IMR-90 (cell line): ENCODE data around the gene RBPJ. TPM values are rescaled to one million over a fixed set of nuclear protein-coding genes. Genes with fewer than 3 reads are reported as not detected.

Source experiments
- ATAC-seq: fragments of 200-7000 bp; cut with Tn5 transposase; 2 replicates; pipeline ENCODE4 v1.9.1; 2020; ENCODE audit warnings: low read depth, mild to moderate bottlenecking, moderate library complexity
- BruUV-seq: library from RNA; stranded (reverse); fragments of 400-500 nt; replicated peaks from 2 replicates; lab custom pipeline; 2021; lab: Mats Ljungman, UMichigan
- CTCF ChIA-PET: fragments of 300-600 bp; formaldehyde crosslinking; extraction: SDS; loops from one replicate; lab custom pipeline; 2021; ENCODE audit warnings: antibody characterized with exemption; lab: Yijun Ruan, JAX
- POLR2A ChIA-PET: fragments of 300-600 bp; sonication (Branson Sonifier 250); formaldehyde crosslinking; loops from one replicate; lab custom pipeline; 2022; ENCODE audit warnings: antibody characterized with exemption; ENCODE audit not compliant: unreplicated experiment; lab: Charles Lee
- DNase-seq: peaks from one replicate; pipeline ENCODE4 v3.0.0; 2013
- H2AFZ ChIP-seq: replicated peaks from 2 replicates; pipeline ENCODE3; 2013; ENCODE audit warnings: low read length, mild to moderate bottlenecking; ENCODE audit not compliant: poor library complexity
- H2AK5ac ChIP-seq: 2 replicates; pipeline ENCODE4 v1.6.1; 2013; ENCODE audit warnings: low read depth, low read length, inconsistent platforms
- H2AK9ac ChIP-seq: replicated peaks from 2 replicates; pipeline ENCODE3; 2013; ENCODE audit warnings: mild to moderate bottlenecking, low read depth, low read length, moderate library complexity; ENCODE audit not compliant: poor library complexity
- H2BK120ac ChIP-seq: 2 replicates; pipeline ENCODE4 v1.6.1; 2013; ENCODE audit warnings: low read depth, low read length, inconsistent platforms
- H2BK15ac ChIP-seq: 3 replicates; pipeline ENCODE4 v1.6.1; 2013; ENCODE audit warnings: low read depth, low read length, inconsistent platforms
- H2BK20ac ChIP-seq: 2 replicates; pipeline ENCODE4 v1.6.1; 2013; ENCODE audit warnings: low read depth, mild to moderate bottlenecking, inconsistent platforms, low read length, moderate library complexity
- H2BK5ac ChIP-seq: 2 replicates; pipeline ENCODE4 v1.6.1; 2013; ENCODE audit warnings: mild to moderate bottlenecking, low read depth, low read length, inconsistent platforms; ENCODE audit not compliant: poor library complexity, severe bottlenecking
- H3K14ac ChIP-seq: replicated peaks from 2 replicates; pipeline ENCODE4 v1.6.1; 2013; ENCODE audit warnings: low read depth, low read length, inconsistent platforms
- H3K18ac ChIP-seq: 2 replicates; pipeline ENCODE4 v1.6.1; 2013; ENCODE audit warnings: low read depth, low read length, control low read depth
- H3K23ac ChIP-seq: 2 replicates; pipeline ENCODE4 v1.6.1; 2013; ENCODE audit warnings: low read depth, low read length, inconsistent platforms
- H3K27ac ChIP-seq: 2 replicates; pipeline ENCODE4 v1.5.1; 2013; ENCODE audit warnings: mild to moderate bottlenecking, control low read depth, low read length; ENCODE audit not compliant: insufficient read depth
- H3K27me3 ChIP-seq: 2 replicates; pipeline ENCODE4 v1.6.1; 2013; ENCODE audit warnings: low read length; ENCODE audit not compliant: control insufficient read depth, insufficient read depth
- H3K36me3 ChIP-seq: 2 replicates; pipeline ENCODE4 v1.6.1; 2013; ENCODE audit warnings: low read length, mixed read lengths; ENCODE audit not compliant: control insufficient read depth, insufficient read depth
- H3K4ac ChIP-seq: 2 replicates; pipeline ENCODE4 v1.6.1; 2013; ENCODE audit warnings: low read depth, low read length, inconsistent platforms
- H3K4me1 ChIP-seq: 2 replicates; pipeline ENCODE4 v1.6.1; 2013; ENCODE audit warnings: low read length, mixed read lengths; ENCODE audit not compliant: control insufficient read depth, insufficient read depth
- H3K4me2 ChIP-seq: 2 replicates; pipeline ENCODE4 v1.6.1; 2013; ENCODE audit warnings: low read depth, mild to moderate bottlenecking, control low read depth, low read length, moderate library complexity
- H3K4me3 ChIP-seq: 2 replicates; pipeline ENCODE4 v1.5.1; 2013; ENCODE audit warnings: low read depth, mild to moderate bottlenecking, control low read depth, low read length, moderate library complexity; ENCODE audit not compliant: insufficient read depth
- H3K56ac ChIP-seq: 2 replicates; pipeline ENCODE4 v1.6.1; 2013; ENCODE audit warnings: low read length, inconsistent platforms; ENCODE audit not compliant: insufficient read depth; ENCODE audit errors: extremely low read depth
- H3K79me1 ChIP-seq, 2 experiments: 2 replicates each; pipeline ENCODE4 v1.6.1; 2013; ENCODE audit warnings: low read length in 2 of 2, inconsistent platforms in 1 of 2, low read depth in 1 of 2
- H3K9ac ChIP-seq: 2 replicates; pipeline ENCODE4 v1.6.1; 2013; ENCODE audit warnings: low read depth, low read length, control low read depth
- H3K9me1 ChIP-seq: 2 replicates; pipeline ENCODE4 v1.6.1; 2013; ENCODE audit warnings: low read length, inconsistent platforms; ENCODE audit not compliant: insufficient read depth
- H3K9me3 ChIP-seq: 2 replicates; pipeline ENCODE4 v1.6.1; 2013; ENCODE audit warnings: low read length; ENCODE audit not compliant: control insufficient read depth, insufficient read depth
- H4K20me1 ChIP-seq: 2 replicates; pipeline ENCODE4 v1.6.1; 2013; ENCODE audit warnings: low read length, inconsistent platforms; ENCODE audit not compliant: insufficient read depth
- H4K5ac ChIP-seq: 2 replicates; pipeline ENCODE4 v1.6.1; 2013; ENCODE audit warnings: mild to moderate bottlenecking, low read depth, low read length, control low read depth
- H4K8ac ChIP-seq, 2 experiments: 2 replicates each; pipeline ENCODE4 v1.6.1; 2013; ENCODE audit warnings: low read depth in 2 of 2, low read length in 2 of 2, control low read depth in 1 of 2, inconsistent platforms in 1 of 2
- H4K91ac ChIP-seq: 2 replicates; pipeline ENCODE4 v1.6.1; 2013; ENCODE audit warnings: low read depth, low read length, inconsistent platforms; ENCODE audit not compliant: insufficient read depth
- CEBPB ChIP-seq: IDR thresholded peaks from 2 replicates; pipeline ENCODE4 v1.6.1; 2012; ENCODE audit warnings: low read depth, low read length, improper control_type of control experiment
- CHD1 ChIP-seq: IDR thresholded peaks from 2 replicates; pipeline ENCODE4 v1.6.1; 2012; ENCODE audit warnings: low read depth, low read length, improper control_type of control experiment
- FOS ChIP-seq: fragments of 150-350 bp; IDR thresholded peaks from 2 replicates; pipeline ENCODE4 v1.6.1; 2016; ENCODE audit warnings: low read depth, low read length
- MAFK ChIP-seq: IDR thresholded peaks from 2 replicates; pipeline ENCODE4 v1.6.1; 2012; ENCODE audit warnings: low read depth, low read length, improper control_type of control experiment
- POLR2A ChIP-seq: IDR thresholded peaks from 2 replicates; pipeline ENCODE4 v1.6.1; 2012; ENCODE audit warnings: mild to moderate bottlenecking, low read depth, low read length
- RAD21 ChIP-seq: IDR thresholded peaks from 2 replicates; pipeline ENCODE4 v1.6.1; 2012; ENCODE audit warnings: low read length, improper control_type of control experiment
- RCOR1 ChIP-seq: IDR thresholded peaks from 2 replicates; pipeline ENCODE4 v1.6.1; 2012; ENCODE audit warnings: mild to moderate bottlenecking, low read length, improper control_type of control experiment; ENCODE audit not compliant: insufficient replicate concordance
- SMC3 ChIP-seq: fragments of 150-350 bp; IDR thresholded peaks from 2 replicates; pipeline ENCODE4 v1.6.1; 2016; ENCODE audit warnings: low read depth, mild to moderate bottlenecking, antibody characterized with exemption, low read length, moderate library complexity
- WGBS, 2 experiments: methylation state at CpG; one replicate each; pipeline versions ENCODE4 v1.1.5 to v1.1.7; 2013; ENCODE audit warnings: missing lambda C conversion rate in 2 of 2; ENCODE audit not compliant: insufficient read length in 1 of 2; ENCODE audit errors: extremely low coverage in 2 of 2; 5-methylcytosine and 5-hydroxymethylcytosine counted together
- dilution Hi-C: fragments of 300-500 bp; cut with HindIII; formaldehyde crosslinking; loops from one replicate; pipeline ENCODE4 v1.14.3; 2018; ENCODE audit warnings: low sequenced_read_pairs; ENCODE audit not compliant: unreplicated experiment
- in situ Hi-C: fragments of 300-500 bp; cut with MboI; formaldehyde crosslinking; loops from 3 replicates; pipeline ENCODE4 v1.14.3; 2019; ENCODE audit warnings: low sequenced_read_pairs, inconsistent platforms, mixed read lengths
- intact Hi-C: fragments of 100-400 bp; cut with micrococcal nuclease; formaldehyde crosslinking; loops from 2 replicates; pipeline ENCODE4 v1.10.0; 2022
- polyA plus RNA-seq, 3 experiments: library from polyadenylated mRNA; depleted of rRNA; stranded (reverse); fragments of >200 nt; gene quantifications; 2 replicates each; pipeline ENCODE4 v1.2.3, GENCODE V29; 2012; ENCODE audit warnings: low replicate concordance in 1 of 3
- total RNA-seq: library from RNA; depleted of rRNA; stranded (reverse); fragments of >200 nt; gene quantifications from 2 replicates; pipeline ENCODE4 v1.2.3, GENCODE V29; 2012
- TF ChIP-seq, protein P1 (sequence below): fragments of 150-350 bp; IDR thresholded peaks from 2 replicates; pipeline ENCODE4 v1.6.1; 2016; ENCODE audit warnings: low read depth, mild to moderate bottlenecking, low read length, moderate library complexity, borderline replicate concordance
- TF ChIP-seq, protein P2 (sequence below): fragments of 150-350 bp; IDR thresholded peaks from 2 replicates; pipeline ENCODE4 v1.6.1; 2017; ENCODE audit warnings: mild to moderate bottlenecking, antibody characterized with exemption, low read length, low read depth

Gene RBPJ
- total and polyA plus RNA-seq, 2 of the 4 experiments (the other 2 are of a cell fraction) = 50.3 to 148 TPM

DNA sequence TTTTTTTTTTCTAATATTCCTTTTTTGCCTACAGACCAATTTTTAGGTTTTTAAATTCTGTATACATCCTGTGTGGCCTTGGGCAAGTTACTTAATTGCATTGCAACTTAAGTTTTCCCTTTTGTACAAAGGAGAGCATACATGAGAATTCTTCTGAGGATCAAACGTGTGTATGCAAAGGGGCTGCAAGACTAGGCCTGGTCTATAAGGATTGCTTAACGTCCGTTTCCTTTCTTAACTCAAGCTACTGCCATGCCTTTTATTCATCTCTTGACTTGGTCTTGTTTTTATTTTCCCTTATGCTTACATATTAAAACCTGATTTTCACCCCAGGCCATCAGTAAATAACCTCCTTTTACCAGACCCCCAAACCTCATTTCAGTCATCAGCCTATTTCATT, 13.6 kb downstream of the RBPJ start:
- H3K4me1 ChIP-seq = peaks cover 8% of the 10 kb centered on the region
- H3K36me3 ChIP-seq = no peaks in the 10 kb centered on the region; the same call in 1 of the 2 replicates
- BruUV-seq = no TSS peak
- H3K79me1 ChIP-seq = peaks cover 15 to 82% of the 10 kb centered on the region in 2 experiments
- no peak overlapping the region for H3K4me2 ChIP-seq
- no peak for DNase-seq
- in situ Hi-C loops = loop anchor here (25.0 kb wide), 2 partner anchors 528 to 678 kb away; partner anchors contain the start of gene STIM2
- no peak overlapping the region for H3K14ac ChIP-seq
- no peak overlapping the region for H2AFZ ChIP-seq
- H3K18ac ChIP-seq = peak overlapping the region; percentile 49; the same call in 1 of the 2 replicates
- no CpG with 5 or more reads among the region's 3 CpGs for WGBS, 2 experiments
- H3K9ac ChIP-seq = no peak overlapping the region
- no peak overlapping the region for H4K5ac ChIP-seq
- POLR2A ChIA-PET = no interaction called here
- H2BK15ac ChIP-seq = no peak overlapping the region
- no peak overlapping the region for H2AK9ac ChIP-seq
- intact Hi-C loops = no loop called here
- H3K56ac ChIP-seq = no peak overlapping the region
- peaks cover 91% of the 10 kb centered on the region for H4K20me1 ChIP-seq
- no peak overlapping the region for H3K27ac ChIP-seq
- H3K9me3 ChIP-seq = no peaks in the 10 kb centered on the region
- CTCF ChIA-PET = interaction anchor here (0.6 kb wide), 1 partner anchor 31 kb away, joined by 5 read pairs; no protein-coding TSS in a partner anchor
- no peak overlapping the region for H2BK120ac ChIP-seq
- H3K23ac ChIP-seq = no peak overlapping the region
- H4K8ac ChIP-seq = no peak overlapping the region
- H3K4me3 ChIP-seq = no peak overlapping the region
- no peak overlapping the region for H2BK20ac ChIP-seq
- H3K27me3 ChIP-seq = no peaks in the 10 kb centered on the region
- dilution Hi-C loops = no loop called here
- H3K9me1 ChIP-seq = peaks cover 9% of the 10 kb centered on the region
- no peak for ATAC-seq
- H2BK5ac ChIP-seq = no peak overlapping the region
- no peak overlapping the region for H4K91ac ChIP-seq
- no peak overlapping the region for H2AK5ac ChIP-seq
- TF ChIP-seq CEBPB (no peak), FOS (no peak), RCOR1 (no peak), RAD21 (no peak), MAFK (no peak), POLR2A (no peak), CHD1 (no peak), SMC3 (no peak)
- TF ChIP-seq, protein P1, sequence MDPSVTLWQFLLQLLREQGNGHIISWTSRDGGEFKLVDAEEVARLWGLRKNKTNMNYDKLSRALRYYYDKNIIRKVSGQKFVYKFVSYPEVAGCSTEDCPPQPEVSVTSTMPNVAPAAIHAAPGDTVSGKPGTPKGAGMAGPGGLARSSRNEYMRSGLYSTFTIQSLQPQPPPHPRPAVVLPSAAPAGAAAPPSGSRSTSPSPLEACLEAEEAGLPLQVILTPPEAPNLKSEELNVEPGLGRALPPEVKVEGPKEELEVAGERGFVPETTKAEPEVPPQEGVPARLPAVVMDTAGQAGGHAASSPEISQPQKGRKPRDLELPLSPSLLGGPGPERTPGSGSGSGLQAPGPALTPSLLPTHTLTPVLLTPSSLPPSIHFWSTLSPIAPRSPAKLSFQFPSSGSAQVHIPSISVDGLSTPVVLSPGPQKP = no peak
- TF ChIP-seq, protein P2, sequence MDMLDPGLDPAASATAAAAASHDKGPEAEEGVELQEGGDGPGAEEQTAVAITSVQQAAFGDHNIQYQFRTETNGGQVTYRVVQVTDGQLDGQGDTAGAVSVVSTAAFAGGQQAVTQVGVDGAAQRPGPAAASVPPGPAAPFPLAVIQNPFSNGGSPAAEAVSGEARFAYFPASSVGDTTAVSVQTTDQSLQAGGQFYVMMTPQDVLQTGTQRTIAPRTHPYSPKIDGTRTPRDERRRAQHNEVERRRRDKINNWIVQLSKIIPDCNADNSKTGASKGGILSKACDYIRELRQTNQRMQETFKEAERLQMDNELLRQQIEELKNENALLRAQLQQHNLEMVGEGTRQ = no peak
- no peak overlapping the region for H3K4ac ChIP-seq
